MV-4-11 (cell line): ENCODE results near the gene PRSS21.
A peak's percentile ranks its signal among the peaks of the same experiment; 100 is the strongest.

ENCODE experiments used
- DNase-seq: peaks from one replicate; lab custom pipeline; 2025; lab: John Stamatoyannopoulos, UW

The PRSS21 gene

DNA sequence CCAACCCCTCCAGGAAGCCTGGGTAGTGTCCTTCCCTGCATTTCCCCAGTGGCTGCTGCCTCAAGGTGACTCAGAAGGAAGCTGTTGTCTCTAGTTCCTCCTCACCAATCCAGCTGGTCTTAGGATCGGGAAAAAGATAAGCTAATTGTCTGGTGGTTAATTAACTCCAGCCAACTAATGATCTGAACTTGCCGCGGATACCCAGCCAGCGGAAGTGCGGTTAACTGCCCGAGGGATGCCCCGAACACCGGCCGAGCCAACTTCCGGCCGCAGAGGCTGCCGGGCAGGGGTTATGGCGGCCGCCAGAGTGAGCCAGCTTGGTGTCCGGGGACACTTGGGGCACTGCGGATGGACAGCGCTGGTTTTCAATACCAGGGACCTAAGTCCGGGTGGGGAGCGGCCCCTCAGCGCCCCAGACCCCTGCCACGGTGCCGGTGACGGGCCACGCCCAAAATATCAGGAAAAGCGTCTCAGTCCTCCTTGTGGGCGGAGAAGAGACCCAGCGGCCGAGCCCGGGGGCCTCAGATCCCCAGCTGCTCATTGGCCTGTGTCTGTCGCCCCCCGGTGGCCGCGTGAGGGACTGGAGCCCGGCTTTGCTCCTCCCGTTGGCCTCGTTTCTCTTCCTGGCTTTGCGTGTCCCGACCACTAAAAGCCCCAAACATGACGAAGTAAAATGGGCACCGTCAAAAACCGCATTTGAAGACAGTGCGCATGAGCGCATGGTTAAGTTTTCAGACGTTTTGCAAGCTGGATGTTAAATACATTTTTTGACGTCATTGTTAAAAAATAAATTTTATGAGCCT, 51.2 kb downstream of the PRSS21 start:
- peak; percentile 97 for DNase-seq
